ENCODE results near the gene NLGN2. TPM values are rescaled to one million over a fixed set of nuclear protein-coding genes. Genes with fewer than 3 reads are reported as not detected.

Gene NLGN2
- total RNA-seq, 2 experiments from 2014 or later, result 2.0 to 3.5 TPM

GRCh38 chr17:7438656-7439460, 31.2 kb downstream of the NLGN2 start:
- CTCF ChIA-PET, result interaction anchor here (1.0 to 5.3 kb wide), 8 partner anchors 16 to 122 kb away, joined by 3 to 88 read pairs (median 24); partner anchors contain the start of genes PLSCR3, SENP3 and TMEM95
- Mint-ChIP-seq H3K4me3 (peak overlapping the region; percentile 64), H3K4me1 (peaks cover 48% of the 10 kb centered on the region), H3K9me3 (ENCODE audit: low read depth) (no peaks in the 10 kb centered on the region), H3K27me3 (peaks cover 34% of the 10 kb centered on the region), H3K27ac (peak overlapping the region; percentile 47), H3K36me3 (peaks cover 11% of the 10 kb centered on the region)
- DNase-seq (no peak), ATAC-seq (no peak)

GRCh38 chr17:7439462-7440112, 31.9 kb downstream of the NLGN2 start, which contains the start of gene FGF11:
FGF11 (plus strand) TSS chr17:7439512; CDS start chr17:7439621, 109 bp downstream.
- Mint-ChIP-seq H3K27ac (peak within 1 kb of the TSS; percentile 47), H3K27me3 (peaks cover 42% of the 10 kb centered on the region), H3K36me3 (peaks cover 11% of the 10 kb centered on the region), H3K4me1 (peaks cover 48% of the 10 kb centered on the region), H3K9me3 (ENCODE audit: low read depth) (no peaks in the 10 kb centered on the region), H3K4me3 (peak within 1 kb of the TSS; percentile 78)
- ATAC-seq (no peak), DNase-seq (no peak)
- CTCF ChIA-PET, result interaction anchor here (0.8 to 5.0 kb wide), 12 partner anchors 16 to 247 kb away, joined by 3 to 41 read pairs (median 4); partner anchors contain the start of genes PLSCR3, SENP3 and TP53

GRCh38 chr17:7440113-7440833, 32.6 kb downstream of the NLGN2 start:
- no peak for ATAC-seq
- Mint-ChIP-seq H3K27me3 (peaks cover 47% of the 10 kb centered on the region), H3K4me1 (peaks cover 49% of the 10 kb centered on the region), H3K36me3 (peaks cover 11% of the 10 kb centered on the region), H3K27ac (peak overlapping the region; percentile 43), H3K9me3 (ENCODE audit: low read depth) (no peaks in the 10 kb centered on the region), H3K4me3 (peak overlapping the region; percentile 78)
- CTCF ChIA-PET, result interaction anchor here (0.8 to 2.7 kb wide), 12 partner anchors 15 to 246 kb away, joined by 3 to 12 read pairs (median 4); partner anchors contain the start of genes PLSCR3, SENP3 and TP53
- DNase-seq, result peak; percentile 69

- ATAC-seq, result no peak
- CTCF ChIA-PET, result interaction anchor here (0.8 to 2.7 kb wide), 10 partner anchors 14 to 247 kb away, joined by 3 to 13 read pairs (median 6); partner anchors contain the start of genes FXR2, SENP3 and TP53
- peaks cover 51% of the 10 kb centered on the region for H3K4me1 Mint-ChIP-seq
- peaks cover 53% of the 10 kb centered on the region for H3K27me3 Mint-ChIP-seq
- no peaks in the 10 kb centered on the region for H3K9me3 Mint-ChIP-seq (ENCODE audit: low read depth)
- H3K4me3 Mint-ChIP-seq, result peak overlapping the region; percentile 78
- H3K27ac Mint-ChIP-seq, result no peak overlapping the region
- DNase-seq, result peak; percentile 46
- H3K36me3 Mint-ChIP-seq, result peaks cover 11% of the 10 kb centered on the region
Measured at GRCh38 chr17:7440834-7441195, 33.2 kb downstream of the NLGN2 start.

- DNase-seq, result no peak
- no peak for ATAC-seq
- H3K4me1 Mint-ChIP-seq, result peaks cover 50% of the 10 kb centered on the region
- H3K36me3 Mint-ChIP-seq, result peaks cover 11% of the 10 kb centered on the region
- H3K27ac Mint-ChIP-seq, result no peak overlapping the region
- CTCF ChIA-PET, result interaction anchor here (0.8 to 2.7 kb wide), 7 partner anchors 14 to 246 kb away, joined by 4 to 13 read pairs (median 9); partner anchors contain the start of genes FXR2, SENP3 and TP53
- H3K27me3 Mint-ChIP-seq, result peaks cover 57% of the 10 kb centered on the region
- no peak overlapping the region for H3K4me3 Mint-ChIP-seq
- H3K9me3 Mint-ChIP-seq (ENCODE audit: low read depth), result no peaks in the 10 kb centered on the region
Measured at GRCh38 chr17:7441266-7441665, 33.6 kb downstream of the NLGN2 start.

- peaks cover 11% of the 10 kb centered on the region for H3K36me3 Mint-ChIP-seq
- CTCF ChIA-PET, result interaction anchor here (0.9 to 2.7 kb wide), 6 partner anchors 13 to 245 kb away, joined by 3 to 13 read pairs (median 8); partner anchors contain the start of genes SENP3 and TP53
- H3K9me3 Mint-ChIP-seq (ENCODE audit: low read depth), result no peaks in the 10 kb centered on the region
- H3K27ac Mint-ChIP-seq, result no peak overlapping the region
- H3K27me3 Mint-ChIP-seq, result peaks cover 65% of the 10 kb centered on the region
- ATAC-seq, result no peak
- DNase-seq, result no peak
- no peak overlapping the region for H3K4me3 Mint-ChIP-seq
- peaks cover 42% of the 10 kb centered on the region for H3K4me1 Mint-ChIP-seq
Measured at GRCh38 chr17:7442142-7442541, 34.5 kb downstream of the NLGN2 start.

- DNase-seq, result no peak
- H3K36me3 Mint-ChIP-seq, result peaks cover 3% of the 10 kb centered on the region
- CTCF ChIA-PET, result interaction anchor here (1.0 to 5.0 kb wide), 7 partner anchors 8 to 117 kb away, joined by 3 to 32 read pairs (median 5); partner anchors contain the start of genes ACAP1, SENP3, TMEM102 and TMEM256
- no peaks in the 10 kb centered on the region for H3K9me3 Mint-ChIP-seq (ENCODE audit: low read depth)
- H3K4me1 Mint-ChIP-seq, result peaks cover 28% of the 10 kb centered on the region
- ATAC-seq, result no peak
- no peak overlapping the region for H3K27ac Mint-ChIP-seq
- H3K4me3 Mint-ChIP-seq, result no peak overlapping the region
- peaks cover 64% of the 10 kb centered on the region for H3K27me3 Mint-ChIP-seq
Measured at GRCh38 chr17:7443499-7444485, 36.1 kb downstream of the NLGN2 start.

- Mint-ChIP-seq H3K27me3 (peaks cover 59% of the 10 kb centered on the region), H3K36me3 (no peaks in the 10 kb centered on the region), H3K4me1 (peaks cover 22% of the 10 kb centered on the region), H3K9me3 (ENCODE audit: low read depth) (no peaks in the 10 kb centered on the region), H3K27ac (no peak within 1 kb of the TSS), H3K4me3 (peak within 1 kb of the TSS; percentile 60)
- CTCF ChIA-PET, result interaction anchor here (0.5 to 5.0 kb wide), 12 partner anchors 9 to 202 kb away, joined by 3 to 32 read pairs (median 4); partner anchors contain the start of genes ACAP1, SENP3, SPEM1 and TMEM102
- ATAC-seq, result peak; percentile 40
- no peak for DNase-seq
Measured at GRCh38 chr17:7444682-7445618, 37.3 kb downstream of the NLGN2 start, which contains the start of gene CHRNB1. CHRNB1 (plus strand) TSS chr17:7445061; CDS start chr17:7445128, 67 bp downstream.

GRCh38 chr17:7445619-7445968, 37.9 kb downstream of the NLGN2 start:
- CTCF ChIA-PET, result interaction anchor here (0.5 to 5.0 kb wide), 8 partner anchors 9 to 203 kb away, joined by 3 to 32 read pairs (median 4); partner anchors contain the start of genes SPEM1 and TMEM102
- Mint-ChIP-seq H3K4me1 (peaks cover 17% of the 10 kb centered on the region), H3K4me3 (peak overlapping the region; percentile 60), H3K9me3 (ENCODE audit: low read depth) (no peaks in the 10 kb centered on the region), H3K27me3 (peaks cover 53% of the 10 kb centered on the region), H3K27ac (no peak overlapping the region), H3K36me3 (no peaks in the 10 kb centered on the region)
- DNase-seq (peak; percentile 58), ATAC-seq (peak; percentile 80)

- no peaks in the 10 kb centered on the region for H3K36me3 Mint-ChIP-seq
- DNase-seq (no peak), ATAC-seq (no peak)
- H3K4me1 Mint-ChIP-seq, result peaks cover 14% of the 10 kb centered on the region
- peaks cover 38% of the 10 kb centered on the region for H3K27me3 Mint-ChIP-seq
- H3K4me3 Mint-ChIP-seq, result no peak overlapping the region
- no peak overlapping the region for H3K27ac Mint-ChIP-seq
- no peaks in the 10 kb centered on the region for H3K9me3 Mint-ChIP-seq (ENCODE audit: low read depth)
- CTCF ChIA-PET, result interaction anchor here (1.3 kb wide), 1 partner anchor 12 kb away, joined by 3 read pairs; no protein-coding TSS in a partner anchor
Measured at GRCh38 chr17:7448461-7448860, 40.8 kb downstream of the NLGN2 start.
